Bronchial epithelial cell (primary cell): Measurements from ENCODE around the gene KDM5B. TPM values are rescaled to one million over a fixed set of nuclear protein-coding genes. Genes with fewer than 3 reads are reported as not detected.

Experiments
- DNase-seq: peaks from one replicate; pipeline ENCODE4 v3.0.0-alpha.2; 2010; ENCODE audit warnings: low read depth
- FAIRE-seq: peaks from 2 replicates; lab custom pipeline; 2011; peaks lifted over from hg19 to GRCh38; lab: Jason Lieb, UNC
- H3K27me3 ChIP-seq: 2 replicates; pipeline ENCODE4 v1.5.1; 2011; ENCODE audit warnings: low read length; ENCODE audit not compliant: control insufficient read depth, insufficient read depth
- H3K36me3 ChIP-seq: 2 replicates; pipeline ENCODE4 v1.5.1; 2011; ENCODE audit warnings: low read length; ENCODE audit not compliant: control insufficient read depth, insufficient read depth
- H3K4me3 ChIP-seq: 2 replicates; pipeline ENCODE4 v1.5.1; 2011; ENCODE audit warnings: mild to moderate bottlenecking, low read depth, low read length, control low read depth
- CTCF ChIP-seq: IDR thresholded peaks from 2 replicates; pipeline ENCODE4 v1.5.1; 2011; ENCODE audit warnings: mild to moderate bottlenecking, moderate library complexity, low read length, control low read depth, inconsistent platforms; ENCODE audit not compliant: insufficient read depth, severe bottlenecking
- total RNA-seq: library from RNA; depleted of rRNA; stranded (reverse); fragments of >200 nt; gene quantifications from 2 replicates; pipeline ENCODE4 v1.2.1, GENCODE V29; 2014

KDM5B gene
- total RNA-seq, 1 donor from 2014 or later = 74.0 TPM

- no peak for FAIRE-seq
- no peak for TF ChIP-seq CTCF
These were observed 122.6 kb downstream of the KDM5B start for GRCh38 chr1:202685641-202686040.

GRCh38 chr1:202684716-202685115, 123.5 kb downstream of the KDM5B start:
- Histone ChIP-seq H3K4me3 (no peak overlapping the region), H3K27me3 (peaks cover 5% of the 10 kb centered on the region), H3K36me3 (no peaks in the 10 kb centered on the region)
- no peak for DNase-seq
- no peak for FAIRE-seq
- TF ChIP-seq CTCF = no peak

More at GRCh38 chr1:202685641-202686040, 122.6 kb downstream of the KDM5B start:
- no peak overlapping the region for H3K4me3 ChIP-seq
- DNase-seq = no peak
- no peaks in the 10 kb centered on the region for H3K36me3 ChIP-seq
- peaks cover 5% of the 10 kb centered on the region for H3K27me3 ChIP-seq

- DNase-seq = no peak
- H3K27me3 ChIP-seq = peaks cover 5% of the 10 kb centered on the region
- H3K4me3 ChIP-seq = no peak overlapping the region
- no peak for TF ChIP-seq CTCF
- no peaks in the 10 kb centered on the region for H3K36me3 ChIP-seq
- FAIRE-seq = no peak
These were observed 125.2 kb downstream of the KDM5B start for GRCh38 chr1:202683029-202683428.

- DNase-seq = no peak
- no peak overlapping the region for H3K4me3 ChIP-seq
These were observed 125.7 kb downstream of the KDM5B start for GRCh38 chr1:202682477-202682876.

GRCh38 chr1:202681736-202682420, 126.3 kb downstream of the KDM5B start:
- no peak for TF ChIP-seq CTCF
- H3K36me3 ChIP-seq = no peaks in the 10 kb centered on the region
- DNase-seq = no peak
- peaks cover 2% of the 10 kb centered on the region for H3K27me3 ChIP-seq
- H3K4me3 ChIP-seq = no peak overlapping the region
- no peak for FAIRE-seq

More at GRCh38 chr1:202682477-202682876, 125.7 kb downstream of the KDM5B start:
- H3K36me3 ChIP-seq = no peaks in the 10 kb centered on the region
- no peak for FAIRE-seq
- TF ChIP-seq CTCF = no peak
- H3K27me3 ChIP-seq = peaks cover 5% of the 10 kb centered on the region
